DND-41 (cell line): ENCODE measurements around the gene SLC6A9.

ENCODE experiments used
- ATAC-seq: fragments of 200-7000 bp; cut with Tn5 transposase; 3 replicates; pipeline ENCODE4 v1.9.1; 2021; ENCODE audit warnings: low read depth; ENCODE audit not compliant: insufficient read depth
- DNase-seq: peaks from one replicate; pipeline ENCODE4 v3.0.0-alpha.2; 2020
- H2AFZ ChIP-seq: 2 replicates; pipeline ENCODE4 v1.6.0; 2012; ENCODE audit warnings: low read depth, low read length
- H3K27ac ChIP-seq: 2 replicates; pipeline ENCODE4 v1.5.1; 2012; ENCODE audit warnings: low read length, inconsistent platforms
- H3K27me3 ChIP-seq: fragments of 200-600 bp; sonication (generic); 2 replicates; pipeline ENCODE4 v1.6.0; 2012; ENCODE audit warnings: low read length, mild to moderate bottlenecking, inconsistent platforms; ENCODE audit not compliant: insufficient read depth, poor library complexity
- H3K36me3 ChIP-seq: 2 replicates; pipeline ENCODE4 v1.5.1; 2012; ENCODE audit warnings: low read length, inconsistent platforms; ENCODE audit not compliant: insufficient read depth
- H3K4me1 ChIP-seq: 2 replicates; pipeline ENCODE4 v1.5.1; 2012; ENCODE audit warnings: mild to moderate bottlenecking, low read length; ENCODE audit not compliant: insufficient read depth
- H3K4me2 ChIP-seq: 2 replicates; pipeline ENCODE4 v1.6.0; 2012; ENCODE audit warnings: mild to moderate bottlenecking, moderate library complexity, low read length, inconsistent platforms; ENCODE audit not compliant: insufficient read depth
- H3K4me3 ChIP-seq, 2 experiments: fragments of 200-600 bp in 1 of 2; shearing (Covaris generic) in 1 of 2; 2 replicates each; pipeline ENCODE4 v1.5.1; 2012 to 2016; ENCODE audit warnings: inconsistent platforms in 2 of 2, low read length in 2 of 2, mild to moderate bottlenecking in 2 of 2, low read depth in 1 of 2, moderate library complexity in 1 of 2
- H3K79me2 ChIP-seq: 2 replicates; pipeline ENCODE4 v1.6.0; 2012; ENCODE audit warnings: low read length, inconsistent platforms; ENCODE audit not compliant: insufficient read depth
- H3K9ac ChIP-seq: 2 replicates; pipeline ENCODE4 v1.6.0; 2012; ENCODE audit warnings: low read depth, mild to moderate bottlenecking, inconsistent platforms, low read length, moderate library complexity
- H3K9me3 ChIP-seq: 2 replicates; pipeline ENCODE4 v1.5.1; 2012; ENCODE audit warnings: low read length, moderate library complexity, mild to moderate bottlenecking, inconsistent platforms; ENCODE audit not compliant: insufficient read depth, severe bottlenecking
- H4K20me1 ChIP-seq: 2 replicates; pipeline ENCODE4 v1.6.0; 2012; ENCODE audit warnings: low read length; ENCODE audit not compliant: insufficient read depth
- EZH2 ChIP-seq: IDR thresholded peaks from 3 replicates; pipeline ENCODE4 v1.6.1; 2012; ENCODE audit warnings: borderline replicate concordance, low read depth, mild to moderate bottlenecking, moderate library complexity, low read length, inconsistent platforms; ENCODE audit not compliant: severe bottlenecking
- TF ChIP-seq, protein P1 (sequence below): IDR thresholded peaks from 2 replicates; pipeline ENCODE4 v1.5.1; 2012; ENCODE audit warnings: borderline replicate concordance, low read length, moderate library complexity, mild to moderate bottlenecking; ENCODE audit not compliant: poor library complexity, severe bottlenecking; ENCODE audit errors: extremely low read depth

SLC6A9 gene

DNA sequence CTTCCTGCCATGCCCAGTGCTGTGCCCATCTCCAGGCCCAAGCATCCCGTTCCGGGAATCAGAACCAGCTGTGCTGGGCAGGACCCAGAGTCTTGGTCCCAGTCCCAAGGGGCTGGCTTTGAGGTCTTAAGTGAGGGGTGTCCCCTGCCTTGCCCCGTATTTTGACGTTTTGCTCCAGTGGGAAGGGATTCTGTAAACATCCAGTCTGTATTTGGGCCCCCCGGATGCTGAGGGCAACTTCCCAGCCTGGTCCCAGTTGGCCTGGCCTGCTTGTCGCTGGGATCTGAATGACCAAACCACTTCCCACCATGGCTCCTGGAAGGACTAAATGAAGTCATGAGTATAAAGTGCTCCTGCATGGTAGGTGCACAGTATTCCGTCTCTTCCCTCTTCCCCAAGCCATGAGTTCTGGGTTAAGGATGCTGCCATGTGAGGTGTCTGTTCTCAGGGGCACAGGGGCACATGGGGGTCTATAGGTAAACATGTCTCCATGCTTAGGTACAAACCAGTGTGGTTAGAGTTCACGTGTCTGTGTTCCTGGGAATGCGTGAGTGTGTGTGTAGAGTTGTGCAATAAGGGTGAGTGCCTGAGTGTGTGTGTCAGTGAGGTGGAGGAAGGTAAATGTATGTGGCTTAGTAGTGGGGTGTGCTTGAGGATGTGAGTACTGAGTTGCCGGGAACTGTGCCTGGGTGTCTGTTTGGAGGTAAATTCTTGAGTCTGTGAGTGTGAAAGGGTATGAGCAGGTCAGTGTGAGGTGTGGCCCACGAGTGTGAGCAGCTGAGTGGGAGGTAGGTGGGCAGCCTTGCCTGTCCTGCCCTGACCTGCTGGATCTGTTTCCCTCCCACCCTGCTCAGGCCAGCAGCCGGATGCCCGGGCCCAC, 50.8 kb downstream of the SLC6A9 start:
- no peak for TF ChIP-seq EZH2
- TF ChIP-seq, protein P1, sequence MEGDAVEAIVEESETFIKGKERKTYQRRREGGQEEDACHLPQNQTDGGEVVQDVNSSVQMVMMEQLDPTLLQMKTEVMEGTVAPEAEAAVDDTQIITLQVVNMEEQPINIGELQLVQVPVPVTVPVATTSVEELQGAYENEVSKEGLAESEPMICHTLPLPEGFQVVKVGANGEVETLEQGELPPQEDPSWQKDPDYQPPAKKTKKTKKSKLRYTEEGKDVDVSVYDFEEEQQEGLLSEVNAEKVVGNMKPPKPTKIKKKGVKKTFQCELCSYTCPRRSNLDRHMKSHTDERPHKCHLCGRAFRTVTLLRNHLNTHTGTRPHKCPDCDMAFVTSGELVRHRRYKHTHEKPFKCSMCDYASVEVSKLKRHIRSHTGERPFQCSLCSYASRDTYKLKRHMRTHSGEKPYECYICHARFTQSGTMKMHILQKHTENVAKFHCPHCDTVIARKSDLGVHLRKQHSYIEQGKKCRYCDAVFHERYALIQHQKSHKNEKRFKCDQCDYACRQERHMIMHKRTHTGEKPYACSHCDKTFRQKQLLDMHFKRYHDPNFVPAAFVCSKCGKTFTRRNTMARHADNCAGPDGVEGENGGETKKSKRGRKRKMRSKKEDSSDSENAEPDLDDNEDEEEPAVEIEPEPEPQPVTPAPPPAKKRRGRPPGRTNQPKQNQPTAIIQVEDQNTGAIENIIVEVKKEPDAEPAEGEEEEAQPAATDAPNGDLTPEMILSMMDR = no peak
- Histone ChIP-seq H3K79me2 (peaks cover 17% of the 10 kb centered on the region), H3K4me2 (0 out of 2 replicates have a peak overlapping the region, but pooled peaks have one; percentile 48), H2AFZ (no peak overlapping the region), H3K4me1 (peaks cover 35% of the 10 kb centered on the region), H3K4me3 (peak overlapping the region in 1 of 2 experiments; percentile 9; a peak in 1 of 4 replicates), H3K27ac (no peak overlapping the region), H3K36me3 (peaks cover 27% of the 10 kb centered on the region), H3K27me3 (peaks cover 7% of the 10 kb centered on the region), H3K9ac (no peak overlapping the region), H4K20me1 (peaks cover 30% of the 10 kb centered on the region), H3K9me3 (no peaks in the 10 kb centered on the region)
- ATAC-seq (no peak), DNase-seq (no peak)

DNA sequence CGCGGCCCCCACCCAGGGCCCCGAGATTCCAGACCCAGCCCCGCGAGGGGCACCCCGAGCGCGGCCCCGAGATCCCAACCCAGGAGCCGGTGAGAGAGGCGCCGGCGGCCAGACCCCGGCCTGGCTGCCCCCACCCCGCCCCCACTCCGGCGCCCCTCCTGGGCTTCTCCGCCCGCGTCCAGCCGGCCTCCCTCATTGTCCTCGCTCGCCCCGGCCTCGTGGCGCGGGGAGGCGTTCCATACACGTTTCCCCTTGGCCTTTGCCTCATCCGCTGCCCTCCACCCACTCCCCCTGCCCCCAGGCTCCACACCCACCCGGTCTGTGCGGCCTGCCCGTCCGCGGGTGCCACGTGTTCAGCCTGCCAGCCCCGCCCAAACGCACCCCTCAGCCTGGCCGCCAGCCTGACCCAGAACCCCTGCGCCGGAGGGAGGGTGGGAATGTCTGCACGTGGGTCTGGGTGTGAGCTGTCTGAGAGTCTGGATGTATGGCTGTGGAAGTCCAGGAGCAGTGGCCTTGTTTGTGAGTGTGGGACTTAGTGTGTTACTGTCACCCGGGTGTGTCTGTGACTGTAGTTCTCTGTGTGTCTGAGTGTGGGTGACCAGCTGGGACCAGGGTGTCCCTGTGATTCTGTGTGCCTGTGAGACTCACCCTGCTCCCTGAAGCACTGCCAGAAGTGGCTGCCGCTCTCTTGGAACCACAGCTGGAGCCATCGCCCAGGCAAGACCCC, 51.6 kb downstream of the SLC6A9 start:
- H3K4me1 ChIP-seq = peaks cover 35% of the 10 kb centered on the region
- peaks cover 24% of the 10 kb centered on the region for H3K79me2 ChIP-seq
- ATAC-seq (no peak), DNase-seq (peak; percentile 35)
- TF ChIP-seq EZH2 = no peak
- TF ChIP-seq, protein P1 = no peak
- no peak overlapping the region for H2AFZ ChIP-seq
- peak overlapping the region in 1 of 2 experiments; percentile 9; a peak in 1 of 4 replicates for H3K4me3 ChIP-seq
- no peak overlapping the region for H3K27ac ChIP-seq
- no peak overlapping the region; the same call in 1 of the 2 replicates for H3K9ac ChIP-seq
- H4K20me1 ChIP-seq = peaks cover 30% of the 10 kb centered on the region
- H3K4me2 ChIP-seq = peak overlapping the region; percentile 48
- no peaks in the 10 kb centered on the region for H3K9me3 ChIP-seq
- H3K36me3 ChIP-seq = peaks cover 27% of the 10 kb centered on the region
- H3K27me3 ChIP-seq = peaks cover 7% of the 10 kb centered on the region

DNA sequence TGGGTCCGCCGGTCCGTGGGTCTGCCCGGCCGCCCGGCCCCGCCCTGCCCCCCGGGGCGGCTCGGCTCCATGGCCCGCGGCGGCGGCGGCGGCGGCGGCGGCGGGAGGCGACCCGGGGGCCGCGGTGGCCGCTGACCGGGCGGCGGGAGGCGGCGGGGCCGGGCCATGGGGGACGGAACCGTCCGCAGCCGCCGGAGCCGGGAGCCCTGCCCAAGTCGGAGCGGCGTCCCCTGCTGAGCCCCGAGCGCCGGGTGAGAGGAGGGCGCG, 52.1 kb downstream of the SLC6A9 start:
- peaks cover 30% of the 10 kb centered on the region for H4K20me1 ChIP-seq
- H3K4me2 ChIP-seq = peak overlapping the region; percentile 48; the same call in 1 of the 2 replicates
- H3K4me1 ChIP-seq = peaks cover 38% of the 10 kb centered on the region
- DNase-seq = no peak
- no peak for ATAC-seq
- H3K36me3 ChIP-seq = peaks cover 27% of the 10 kb centered on the region
- no peak overlapping the region; the same call in 1 of the 2 replicates for H3K9ac ChIP-seq
- peaks cover 24% of the 10 kb centered on the region for H3K79me2 ChIP-seq
- no peak overlapping the region for H2AFZ ChIP-seq
- H3K4me3 ChIP-seq = no peak overlapping the region
- H3K9me3 ChIP-seq = no peaks in the 10 kb centered on the region
- TF ChIP-seq, protein P1 = no peak
- TF ChIP-seq EZH2 = no peak
- H3K27ac ChIP-seq = no peak overlapping the region
- peaks cover 7% of the 10 kb centered on the region for H3K27me3 ChIP-seq
